ENCODE measurements around the gene YKT6. TPM values are rescaled to one million over a fixed set of nuclear protein-coding genes. Genes with fewer than 3 reads are reported as not detected.

Gene YKT6
- total and polyA plus RNA-seq, 2 of the 8 experiments (the other 6 are each of a cell fraction or from before 2014, with no cell fraction given): 75.3 to 103 TPM

GRCh38 chr7:44256459-44256858 lies 55.7 kb downstream of the YKT6 start (continued):
- TF ChIP-seq SP4 (IDR thresholded peaks at IDR 0.05; ENCODE audit: low read length): no peak

Measured in H1 (cell line).